ENCODE results near the gene C5AR1. TPM values are rescaled to one million over a fixed set of nuclear protein-coding genes. Genes with fewer than 3 reads are reported as not detected.
"Not testable (repeated sequence)": the region's sequence is repeated elsewhere in the genome, so short reads cannot be mapped to it uniquely, and the experiment has no call there.

C5AR1 gene
- total RNA-seq, 1 donor from 2014 or later, result 5.1 TPM

DNA sequence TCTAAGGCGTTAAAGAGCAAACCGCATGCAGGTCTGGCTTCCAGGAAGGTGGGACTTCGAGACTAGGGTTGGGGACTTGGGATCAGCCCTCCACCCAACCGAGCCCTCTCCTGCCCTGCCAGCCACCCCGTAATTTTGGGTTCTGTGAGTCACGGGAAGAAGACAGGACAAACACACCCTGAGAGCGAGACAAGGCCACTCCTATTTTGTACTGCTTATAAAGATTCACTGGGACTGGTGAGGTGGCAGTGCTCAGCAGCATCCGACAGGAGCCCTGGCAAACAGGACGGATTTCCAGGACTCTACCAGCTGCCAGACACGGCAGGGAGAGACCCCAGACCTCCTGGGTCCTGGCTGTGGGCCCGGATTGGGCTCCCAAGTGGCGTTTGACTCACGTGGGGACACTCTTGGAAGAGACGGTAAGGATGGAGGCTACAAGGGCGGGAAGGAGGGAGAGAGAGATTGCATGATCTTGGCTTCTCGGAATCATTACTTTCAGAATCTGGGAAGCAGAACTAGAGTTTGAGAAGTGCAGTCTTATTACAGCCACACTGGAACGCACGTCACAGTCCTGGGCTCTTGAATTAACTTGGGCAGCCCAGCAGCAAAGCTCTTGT lies 22.4 kb downstream of the C5AR1 start, which contains the start of gene C5AR2:
C5AR2 (plus strand) TSS at position 245 of the 617 bp plus-strand sequence. CDS start 8,625 bp downstream, outside the sequence.
- DNase-seq (ENCODE audit: low spot score), result no peak

DNA sequence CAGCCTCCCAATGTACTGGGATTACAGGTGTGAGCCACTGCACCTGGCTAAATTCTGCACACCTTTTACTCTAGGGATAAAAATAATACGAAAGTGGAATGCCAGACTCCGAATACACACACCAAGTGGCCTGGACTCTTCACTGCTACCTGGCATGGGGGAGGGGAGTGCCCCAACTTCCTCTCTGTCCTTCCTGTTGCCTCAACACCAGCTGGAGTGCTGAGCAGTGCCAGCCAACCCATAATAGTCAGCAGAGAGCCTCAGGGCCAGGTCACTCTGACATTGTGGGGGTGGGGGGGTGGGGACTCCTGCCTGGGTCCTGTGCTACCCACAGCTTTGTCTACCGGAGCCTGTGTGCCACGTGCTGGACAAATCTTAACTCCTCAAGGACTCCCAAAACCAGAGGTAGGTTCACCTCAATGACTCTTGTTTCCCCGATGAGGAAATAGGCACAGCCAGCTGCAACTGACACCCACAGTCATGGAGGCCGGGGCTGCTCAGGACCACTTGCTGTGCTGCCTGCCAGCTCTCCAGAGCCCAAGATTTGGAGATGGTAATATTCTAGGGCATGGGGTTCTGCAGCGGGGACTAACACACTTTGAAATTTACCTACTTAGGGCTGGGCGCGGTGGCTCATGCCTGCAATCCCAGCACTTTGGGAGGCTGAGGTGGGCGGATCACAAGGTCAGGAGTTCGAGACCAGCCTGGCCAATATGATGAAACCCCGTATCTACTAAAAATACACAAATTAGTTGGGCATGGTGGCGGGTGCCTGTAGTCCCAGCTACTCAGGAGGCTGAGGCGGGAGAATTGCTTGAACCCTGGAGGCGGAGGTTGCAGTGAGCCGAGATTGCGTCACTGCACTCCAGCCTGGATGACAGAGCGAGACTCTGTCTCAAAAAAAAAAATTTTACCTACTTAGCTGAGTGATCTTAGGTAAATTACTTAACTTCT lies 27.4 kb downstream of the C5AR1 start:
- DNase-seq (ENCODE audit: low spot score), result not testable (repeated sequence)

- DNase-seq (ENCODE audit: low spot score), result no peak
Measured at GRCh38 chr19:47339196-47339880, 29.7 kb downstream of the C5AR1 start.

DNA sequence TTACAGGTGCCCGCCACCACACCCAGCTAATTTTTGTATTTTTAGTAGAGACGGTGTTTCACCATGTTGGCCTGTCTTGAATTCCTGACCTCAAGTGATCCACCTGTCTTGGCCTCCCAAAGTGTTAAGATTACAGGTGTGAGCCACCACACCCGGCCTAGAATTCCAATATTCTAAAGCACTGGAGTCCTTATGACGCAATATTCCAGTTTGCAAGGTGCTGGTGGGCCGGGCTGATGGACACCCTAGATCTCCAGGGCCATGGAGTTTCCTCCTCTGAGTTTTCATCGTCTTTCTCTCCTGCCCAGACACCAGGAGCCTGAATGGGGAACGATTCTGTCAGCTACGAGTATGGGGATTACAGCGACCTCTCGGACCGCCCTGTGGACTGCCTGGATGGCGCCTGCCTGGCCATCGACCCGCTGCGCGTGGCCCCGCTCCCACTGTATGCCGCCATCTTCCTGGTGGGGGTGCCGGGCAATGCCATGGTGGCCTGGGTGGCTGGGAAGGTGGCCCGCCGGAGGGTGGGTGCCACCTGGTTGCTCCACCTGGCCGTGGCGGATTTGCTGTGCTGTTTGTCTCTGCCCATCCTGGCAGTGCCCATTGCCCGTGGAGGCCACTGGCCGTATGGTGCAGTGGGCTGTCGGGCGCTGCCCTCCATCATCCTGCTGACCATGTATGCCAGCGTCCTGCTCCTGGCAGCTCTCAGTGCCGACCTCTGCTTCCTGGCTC lies 31.0 kb downstream of the C5AR1 start:
- DNase-seq (ENCODE audit: low spot score), result no peak

- no peak for DNase-seq (ENCODE audit: low spot score)
Measured at GRCh38 chr19:47341734-47342133, 32.1 kb downstream of the C5AR1 start.

DNA sequence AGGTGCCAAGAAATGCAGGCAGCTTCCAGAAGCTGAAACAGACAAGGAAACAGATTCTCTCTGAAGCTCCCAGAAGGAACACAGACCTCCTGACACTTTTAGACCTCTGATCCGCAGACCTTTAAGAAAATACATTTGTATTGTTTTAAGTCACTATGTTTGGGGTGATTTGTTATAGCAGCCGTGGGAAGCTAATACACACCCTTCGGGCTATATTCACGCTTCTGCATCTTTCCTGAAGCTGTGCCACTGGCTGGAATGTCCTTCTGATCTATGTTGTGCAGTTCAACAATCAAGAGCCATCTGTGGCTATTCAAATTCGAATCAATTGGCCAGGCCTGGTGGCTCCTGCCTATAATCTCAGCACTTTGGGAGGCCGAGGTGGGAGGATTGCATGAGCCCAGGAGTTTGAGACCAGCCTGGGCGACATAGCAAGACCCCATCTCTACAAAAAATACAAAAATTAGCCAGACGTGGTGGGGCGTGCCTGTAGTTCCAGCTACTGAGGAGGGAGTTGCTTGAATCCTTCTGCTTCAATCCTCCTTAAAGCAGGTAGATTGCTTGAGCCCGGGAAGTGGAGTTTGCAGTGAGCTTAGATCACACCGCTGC lies 33.6 kb downstream of the C5AR1 start:
- DNase-seq (ENCODE audit: low spot score), result no peak

GRCh38 chr19:47344425-47344824 lies 34.8 kb downstream of the C5AR1 start:
- no peak for DNase-seq (ENCODE audit: low spot score)

DNA sequence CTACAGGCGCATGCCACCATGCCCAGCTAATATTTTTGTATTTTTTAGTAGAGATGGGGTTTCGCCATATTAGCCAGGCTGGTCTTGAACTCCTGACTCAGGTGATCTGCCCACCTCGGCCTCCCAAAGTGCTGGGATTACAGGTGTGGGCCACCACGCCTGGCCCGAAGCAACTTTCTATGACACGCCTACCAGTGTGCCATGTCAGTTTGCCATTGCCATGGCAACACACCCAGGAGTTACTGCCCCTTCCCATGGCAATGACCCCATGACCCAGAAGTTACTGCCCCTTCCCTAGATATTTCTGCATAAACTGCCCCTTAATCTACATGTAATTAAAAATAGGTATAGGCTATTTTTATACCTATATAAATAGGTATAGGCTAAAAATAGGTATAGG lies 36.4 kb downstream of the C5AR1 start:
- DNase-seq (ENCODE audit: low spot score), result not testable (repeated sequence)

DNA sequence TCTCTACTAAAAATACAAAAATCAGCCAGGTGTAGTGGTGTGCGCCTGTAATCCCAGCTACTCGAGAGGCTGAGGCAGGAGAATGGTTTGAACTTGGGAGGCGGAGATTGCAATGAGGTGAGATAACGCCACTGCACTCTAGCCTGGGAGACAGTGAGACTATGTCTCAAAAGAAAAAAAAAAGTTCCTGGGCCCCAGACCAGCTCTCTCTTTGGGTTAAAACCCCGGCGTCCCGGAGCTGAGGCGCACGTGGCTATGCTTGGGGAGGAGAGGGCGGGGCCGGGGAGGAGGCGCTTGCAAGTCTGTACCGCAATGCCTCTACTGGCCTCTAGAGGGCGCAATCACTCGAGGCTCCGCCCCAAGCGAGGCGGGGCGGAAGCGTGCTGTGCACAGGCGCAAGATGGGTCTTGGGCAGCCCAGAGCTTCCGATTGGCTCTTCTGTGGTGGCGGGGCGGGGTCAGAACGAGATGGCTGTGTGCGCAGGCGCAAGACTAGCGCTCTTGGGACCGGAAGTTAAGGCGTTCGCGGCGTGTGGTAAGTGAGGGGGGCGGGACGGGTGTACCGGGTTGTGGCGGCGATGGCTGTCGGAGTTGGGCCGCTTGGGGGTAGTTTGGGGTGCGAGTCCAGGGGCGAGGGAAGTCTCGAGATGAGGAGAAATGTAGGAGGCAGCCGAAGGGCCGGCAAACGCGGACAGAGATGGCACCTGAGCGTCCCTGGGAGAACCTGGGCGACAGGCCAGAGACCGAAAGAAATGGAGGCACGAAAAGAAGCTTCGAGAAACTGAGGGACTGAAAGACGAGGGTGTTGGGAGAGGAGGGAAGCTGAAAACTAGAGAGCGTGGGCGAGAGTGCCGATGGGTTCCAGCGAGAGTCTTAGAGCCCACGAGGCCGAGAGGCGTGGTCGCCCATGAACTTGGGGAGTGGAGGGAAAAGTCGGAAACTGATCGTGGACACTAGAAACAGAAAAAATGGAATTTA lies 39.4 kb downstream of the C5AR1 start, which contains the start of gene DHX34:
DHX34 (plus strand) TSS at position 497 of the 977 bp plus-strand sequence. CDS start 3,716 bp downstream, outside the sequence.
- DNase-seq (ENCODE audit: low spot score), result peak; percentile 99

- DNase-seq (ENCODE audit: low spot score), result no peak
Measured at GRCh38 chr19:47350630-47351029, 41.0 kb downstream of the C5AR1 start.

DNA sequence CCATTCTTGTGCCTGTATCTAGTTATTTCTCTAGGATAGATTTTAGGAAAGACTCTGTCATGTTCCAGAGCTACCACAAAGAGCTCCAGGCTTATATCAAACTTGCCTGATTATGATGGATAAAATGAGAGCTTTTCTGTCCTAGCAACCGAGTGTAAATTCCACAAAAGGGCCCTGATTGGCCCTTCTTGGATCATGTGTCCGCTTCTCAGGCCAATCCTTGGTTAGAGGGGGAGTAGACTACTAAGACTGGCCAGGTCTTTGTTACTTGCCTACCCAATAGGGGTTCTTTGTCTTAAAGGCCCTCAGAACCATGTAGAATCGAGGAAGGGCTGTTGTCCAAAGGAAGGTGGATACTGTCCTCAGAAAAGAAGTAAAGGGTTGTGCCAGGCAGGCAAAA lies 41.9 kb downstream of the C5AR1 start:
- no peak for DNase-seq (ENCODE audit: low spot score)

GRCh38 chr19:47352095-47352494 lies 42.4 kb downstream of the C5AR1 start:
- no peak for DNase-seq (ENCODE audit: low spot score)

DNA sequence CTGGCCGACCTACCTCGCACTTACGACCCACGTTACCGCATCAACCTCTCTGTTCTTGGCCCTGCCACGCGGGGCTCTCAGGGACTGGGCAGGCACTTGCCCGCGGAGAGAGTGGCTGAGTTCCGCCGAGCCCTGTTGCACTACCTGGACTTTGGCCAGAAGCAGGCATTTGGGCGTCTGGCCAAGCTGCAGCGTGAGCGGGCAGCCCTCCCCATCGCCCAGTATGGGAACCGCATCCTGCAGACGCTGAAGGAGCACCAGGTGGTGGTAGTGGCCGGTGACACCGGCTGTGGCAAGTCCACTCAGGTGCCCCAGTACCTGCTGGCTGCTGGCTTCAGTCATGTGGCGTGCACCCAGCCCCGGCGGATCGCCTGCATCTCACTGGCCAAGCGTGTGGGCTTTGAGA lies 43.6 kb downstream of the C5AR1 start:
- DNase-seq (ENCODE audit: low spot score), result no peak

GRCh38 chr19:47356900-47357299 lies 47.2 kb downstream of the C5AR1 start:
- DNase-seq (ENCODE audit: low spot score), result no peak

GRCh38 chr19:47357788-47358680 lies 48.4 kb downstream of the C5AR1 start:
- DNase-seq (ENCODE audit: low spot score), result no peak

DNA sequence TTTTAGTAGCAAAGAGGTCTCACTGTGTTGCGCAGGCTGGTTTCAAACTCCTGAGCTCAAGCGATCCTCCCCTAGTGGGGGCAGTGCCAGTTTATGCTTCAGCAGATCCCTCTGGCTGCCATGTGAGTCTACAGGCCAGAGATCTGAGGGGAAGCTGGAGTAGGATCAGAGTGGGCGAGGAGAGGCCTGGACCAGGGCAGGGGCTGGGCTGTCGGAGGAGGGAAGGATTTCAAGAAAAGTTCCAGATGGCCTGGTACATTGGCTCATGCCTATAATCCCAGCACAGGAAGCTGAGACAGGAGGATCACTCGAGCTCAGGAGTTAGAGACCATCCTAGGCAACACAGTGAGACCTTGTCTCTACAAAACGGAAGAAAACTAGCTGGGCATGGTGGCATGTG lies 49.3 kb downstream of the C5AR1 start:
- no peak for DNase-seq (ENCODE audit: low spot score)

- DNase-seq (ENCODE audit: low spot score), result no peak
Measured at GRCh38 chr19:47362321-47362720, 52.7 kb downstream of the C5AR1 start.

GRCh38 chr19:47363758-47364531 lies 54.3 kb downstream of the C5AR1 start:
- DNase-seq (ENCODE audit: low spot score), result no peak

All from ureter (tissue), 1 donor.